Measurements from ENCODE around the gene TSC22D4.
A peak's percentile ranks its signal among the peaks of the same experiment; 100 is the strongest.
"Not testable (repeated sequence)": the region's sequence is repeated elsewhere in the genome, so short reads cannot be mapped to it uniquely, and the experiment has no call there.

Gene TSC22D4

GRCh38 chr7:100478958-100479660 is at the start of gene TSC22D4:
TSC22D4 (minus strand) TSS chr7:100479214; CDS start chr7:100478038, 1,176 bp downstream.
- H3K4me3 ChIP-seq (ENCODE audit: low read depth, low read length): peak within 1 kb of the TSS; percentile 94
- TF ChIP-seq CTCF (IDR thresholded peaks at IDR 0.05; ENCODE audit: low read depth, low read length): no peak
- in situ Hi-C loops (cut with HindIII; ENCODE audit: low sequenced_read_pairs): no loop called here
- peak; percentile 95 for DNase-seq (ENCODE audit: low read depth, low spot score)

GRCh38 chr7:100528108-100528866 is 49.3 kb upstream of the TSC22D4 start:
- DNase-seq (ENCODE audit: low read depth, low spot score); H3K4me3 ChIP-seq (ENCODE audit: low read depth, low read length); in situ Hi-C loops (cut with HindIII; ENCODE audit: low sequenced_read_pairs): not testable (repeated sequence)

- H3K4me3 ChIP-seq (ENCODE audit: low read depth, low read length); in situ Hi-C loops (cut with HindIII; ENCODE audit: low sequenced_read_pairs); DNase-seq (ENCODE audit: low read depth, low spot score): not testable (repeated sequence)
Observed at GRCh38 chr7:100523192-100523591, 44.2 kb upstream of the TSC22D4 start.

GRCh38 chr7:100521909-100522593 is 43.0 kb upstream of the TSC22D4 start:
- DNase-seq (ENCODE audit: low read depth, low spot score); in situ Hi-C loops (cut with HindIII; ENCODE audit: low sequenced_read_pairs); H3K4me3 ChIP-seq (ENCODE audit: low read depth, low read length): not testable (repeated sequence)

- DNase-seq (ENCODE audit: low read depth, low spot score): no peak
- in situ Hi-C loops (cut with HindIII; ENCODE audit: low sequenced_read_pairs): no loop called here
- H3K4me3 ChIP-seq (ENCODE audit: low read depth, low read length): no peak overlapping the region
- TF ChIP-seq CTCF (IDR thresholded peaks at IDR 0.05; ENCODE audit: low read depth, low read length): no peak
Observed at GRCh38 chr7:100521076-100521475, 42.1 kb upstream of the TSC22D4 start.

- no peak for DNase-seq (ENCODE audit: low read depth, low spot score)
- TF ChIP-seq CTCF (IDR thresholded peaks at IDR 0.05; ENCODE audit: low read depth, low read length): no peak
- in situ Hi-C loops (cut with HindIII; ENCODE audit: low sequenced_read_pairs): no loop called here
- H3K4me3 ChIP-seq (ENCODE audit: low read depth, low read length): no peak overlapping the region
Observed at GRCh38 chr7:100520138-100520537, 41.1 kb upstream of the TSC22D4 start.

- no peak overlapping the region for H3K4me3 ChIP-seq (ENCODE audit: low read depth, low read length)
- in situ Hi-C loops (cut with HindIII; ENCODE audit: low sequenced_read_pairs): no loop called here
- TF ChIP-seq CTCF (IDR thresholded peaks at IDR 0.05; ENCODE audit: low read depth, low read length): no peak
- DNase-seq (ENCODE audit: low read depth, low spot score): no peak
Observed at GRCh38 chr7:100519580-100519979, 40.6 kb upstream of the TSC22D4 start.

- no peak for TF ChIP-seq CTCF (IDR thresholded peaks at IDR 0.05; ENCODE audit: low read depth, low read length)
- no peak for DNase-seq (ENCODE audit: low read depth, low spot score)
- H3K4me3 ChIP-seq (ENCODE audit: low read depth, low read length): no peak overlapping the region
- in situ Hi-C loops (cut with HindIII; ENCODE audit: low sequenced_read_pairs): no loop called here
Observed at GRCh38 chr7:100517305-100517704, 38.3 kb upstream of the TSC22D4 start.
